WERI-Rb-1 (cell line): Measurements from ENCODE around the gene PCNT.

ENCODE experiments used
- DNase-seq: peaks from one replicate; pipeline ENCODE4 v3.0.0-alpha.2; 2020
- H3K27ac ChIP-seq: fragments of 250-450 bp; sonication (Bioruptor Pico); 2 replicates; pipeline ENCODE4 v1.5.1; 2020; ENCODE audit warnings: mild to moderate bottlenecking, moderate library complexity
- H3K27me3 ChIP-seq: fragments of 250-450 bp; sonication (Bioruptor Pico); 2 replicates; pipeline ENCODE4 v1.5.1; 2021; ENCODE audit warnings: mild to moderate bottlenecking, low read depth, moderate library complexity; ENCODE audit not compliant: insufficient read depth, severe bottlenecking
- H3K36me3 ChIP-seq: fragments of 250-450 bp; sonication (Bioruptor Pico); 2 replicates; pipeline ENCODE4 v1.5.1; 2020; ENCODE audit warnings: mild to moderate bottlenecking, moderate library complexity
- H3K4me3 ChIP-seq: 2 replicates; pipeline ENCODE4 v1.5.1; 2011; ENCODE audit warnings: low read depth, mild to moderate bottlenecking, control low read depth, low read length
- H3K9me3 ChIP-seq: fragments of 250-450 bp; sonication (Bioruptor Pico); 2 replicates; pipeline ENCODE4 v1.5.1; 2021; ENCODE audit warnings: mild to moderate bottlenecking, moderate library complexity; ENCODE audit not compliant: severe bottlenecking
- TF ChIP-seq, protein P1 (sequence below): IDR thresholded peaks from 2 replicates; pipeline ENCODE4 v1.5.1; 2011; ENCODE audit warnings: low read depth, mild to moderate bottlenecking, control low read depth, inconsistent platforms, low read length

The PCNT gene

GRCh38 chr21:46379105-46379504 lies 55.1 kb downstream of the PCNT start:
- no peaks in the 10 kb centered on the region for H3K27me3 ChIP-seq
- TF ChIP-seq, protein P1, sequence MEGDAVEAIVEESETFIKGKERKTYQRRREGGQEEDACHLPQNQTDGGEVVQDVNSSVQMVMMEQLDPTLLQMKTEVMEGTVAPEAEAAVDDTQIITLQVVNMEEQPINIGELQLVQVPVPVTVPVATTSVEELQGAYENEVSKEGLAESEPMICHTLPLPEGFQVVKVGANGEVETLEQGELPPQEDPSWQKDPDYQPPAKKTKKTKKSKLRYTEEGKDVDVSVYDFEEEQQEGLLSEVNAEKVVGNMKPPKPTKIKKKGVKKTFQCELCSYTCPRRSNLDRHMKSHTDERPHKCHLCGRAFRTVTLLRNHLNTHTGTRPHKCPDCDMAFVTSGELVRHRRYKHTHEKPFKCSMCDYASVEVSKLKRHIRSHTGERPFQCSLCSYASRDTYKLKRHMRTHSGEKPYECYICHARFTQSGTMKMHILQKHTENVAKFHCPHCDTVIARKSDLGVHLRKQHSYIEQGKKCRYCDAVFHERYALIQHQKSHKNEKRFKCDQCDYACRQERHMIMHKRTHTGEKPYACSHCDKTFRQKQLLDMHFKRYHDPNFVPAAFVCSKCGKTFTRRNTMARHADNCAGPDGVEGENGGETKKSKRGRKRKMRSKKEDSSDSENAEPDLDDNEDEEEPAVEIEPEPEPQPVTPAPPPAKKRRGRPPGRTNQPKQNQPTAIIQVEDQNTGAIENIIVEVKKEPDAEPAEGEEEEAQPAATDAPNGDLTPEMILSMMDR, result no peak
- peaks cover 58% of the 10 kb centered on the region for H3K36me3 ChIP-seq
- H3K9me3 ChIP-seq, result no peaks in the 10 kb centered on the region
- H3K27ac ChIP-seq, result no peak overlapping the region
- no peak overlapping the region for H3K4me3 ChIP-seq
- no peak for DNase-seq

GRCh38 chr21:46379691-46380090 lies 55.7 kb downstream of the PCNT start:
- no peak for DNase-seq
- H3K36me3 ChIP-seq, result peaks cover 57% of the 10 kb centered on the region
- H3K27me3 ChIP-seq, result no peaks in the 10 kb centered on the region
- H3K27ac ChIP-seq, result no peak overlapping the region
- TF ChIP-seq, protein P1, result no peak
- no peaks in the 10 kb centered on the region for H3K9me3 ChIP-seq
- H3K4me3 ChIP-seq, result no peak overlapping the region

- peaks cover 65% of the 10 kb centered on the region for H3K36me3 ChIP-seq
- TF ChIP-seq, protein P1, result no peak
- DNase-seq, result no peak
- H3K4me3 ChIP-seq, result no peak overlapping the region
- no peak overlapping the region for H3K27ac ChIP-seq
- H3K27me3 ChIP-seq, result no peaks in the 10 kb centered on the region
- H3K9me3 ChIP-seq, result no peaks in the 10 kb centered on the region
These were observed 57.6 kb downstream of the PCNT start for GRCh38 chr21:46381541-46381940.

- H3K36me3 ChIP-seq, result peaks cover 66% of the 10 kb centered on the region
- TF ChIP-seq, protein P1, result no peak
These were observed 60.6 kb downstream of the PCNT start for GRCh38 chr21:46384556-46384955.

GRCh38 chr21:46385846-46386733 lies 62.1 kb downstream of the PCNT start:
- peaks cover 73% of the 10 kb centered on the region for H3K36me3 ChIP-seq

More at GRCh38 chr21:46384556-46384955, 60.6 kb downstream of the PCNT start:
- Histone ChIP-seq H3K9me3 (no peaks in the 10 kb centered on the region), H3K27ac (no peak overlapping the region), H3K27me3 (no peaks in the 10 kb centered on the region), H3K4me3 (no peak overlapping the region)
- no peak for DNase-seq

More at GRCh38 chr21:46385846-46386733, 62.1 kb downstream of the PCNT start:
- no peak overlapping the region for H3K4me3 ChIP-seq
- peak; percentile 79 for DNase-seq
- H3K9me3 ChIP-seq, result no peaks in the 10 kb centered on the region
- no peaks in the 10 kb centered on the region for H3K27me3 ChIP-seq
- TF ChIP-seq, protein P1, result no peak
- peak overlapping the region; percentile 61 for H3K27ac ChIP-seq
